HG03558 (cell line): Measurements from ENCODE around the gene ZCCHC24.

Experiments used
- ATAC-seq: cut with Tn5 transposase; IDR thresholded peaks from one replicate; pipeline ENCODE4 v1.9.1; 2021; ENCODE audit warnings: moderate number of reproducible peaks; ENCODE audit not compliant: unreplicated experiment; ENCODE audit errors: extremely low read depth

ZCCHC24 gene

DNA sequence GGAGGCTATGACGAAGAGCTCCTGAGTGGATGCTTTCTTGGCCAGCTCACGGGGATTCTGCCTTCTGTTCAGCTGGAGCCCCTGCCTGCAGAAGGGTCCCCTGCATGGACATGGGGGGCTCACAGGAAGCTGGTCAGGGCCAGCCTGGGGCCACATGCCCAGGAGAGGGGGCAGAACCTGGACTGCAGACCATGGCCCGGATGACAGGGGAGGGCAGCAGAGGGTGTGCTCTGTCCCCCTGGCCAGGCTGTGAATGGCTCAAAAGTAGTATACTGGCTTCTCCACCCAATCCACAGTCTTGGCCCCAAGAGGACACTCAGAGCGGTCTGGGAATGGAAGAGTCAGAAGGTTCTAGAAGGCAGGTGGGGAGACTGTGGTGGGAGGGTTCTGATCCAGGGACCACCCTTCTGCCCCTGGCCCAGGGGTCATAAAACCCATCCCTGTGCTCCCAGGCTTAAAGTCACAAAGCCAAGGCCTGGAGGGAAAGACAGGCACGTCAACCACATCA, 57.9 kb downstream of the ZCCHC24 start:
- ATAC-seq, result no peak

- ATAC-seq, result no peak
Observed at GRCh38 chr10:79386637-79387465, 58.6 kb downstream of the ZCCHC24 start.

DNA sequence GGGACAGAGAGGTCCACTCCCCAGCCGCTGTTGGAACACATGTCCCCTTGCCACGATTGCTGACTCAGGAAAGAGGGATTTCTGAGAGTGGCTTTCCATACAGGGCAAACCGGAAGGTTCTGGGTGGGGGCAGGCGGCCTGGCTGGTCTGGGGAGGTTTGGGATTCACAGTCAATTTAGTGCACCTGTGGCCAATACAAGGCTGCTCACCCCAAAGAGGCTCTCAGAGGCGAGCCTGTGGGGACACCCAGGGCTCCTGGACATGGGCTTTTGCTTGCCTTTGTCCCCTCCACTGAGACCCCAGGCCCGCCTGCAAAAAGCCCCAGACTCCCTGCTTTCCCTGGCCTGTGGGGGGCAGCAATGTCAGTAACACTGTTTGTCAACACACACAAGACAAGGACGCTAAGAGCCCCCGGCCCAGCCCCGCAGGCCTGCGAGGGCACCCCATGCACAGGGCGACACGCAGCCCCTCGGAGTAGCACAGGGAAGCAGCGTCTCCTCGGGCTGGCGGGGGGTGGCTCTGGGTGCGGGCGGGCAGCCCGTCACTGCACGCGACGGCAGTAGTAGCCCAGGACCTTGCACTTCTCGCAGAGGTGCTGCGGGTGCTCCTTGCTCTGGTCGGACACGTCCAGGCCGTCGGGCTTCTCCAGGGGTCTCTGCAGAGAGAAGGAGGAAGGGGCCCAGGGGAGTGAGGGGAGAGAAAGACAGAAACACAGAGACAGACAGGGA, 59.5 kb downstream of the ZCCHC24 start:
- ATAC-seq, result no peak

DNA sequence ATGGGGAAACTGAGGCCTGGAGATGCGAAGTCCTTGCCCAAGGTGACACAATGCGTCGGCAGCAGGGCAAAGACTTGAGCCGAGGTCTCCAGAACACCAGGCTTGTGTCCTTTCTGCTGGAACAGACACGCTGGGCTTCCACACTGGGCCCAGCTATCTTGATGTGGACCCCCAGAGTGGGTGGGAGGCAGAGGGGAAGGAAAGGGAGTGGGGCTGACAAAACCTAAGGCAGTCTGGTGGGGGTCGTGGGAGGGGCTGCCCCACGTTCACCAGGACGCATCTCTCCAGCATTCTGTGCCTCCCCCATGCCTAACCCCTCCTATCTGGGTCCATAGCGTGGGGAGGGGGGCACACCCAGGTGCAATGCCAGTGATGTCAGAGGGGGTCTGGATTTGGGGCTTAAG, 60.0 kb downstream of the ZCCHC24 start:
- ATAC-seq, result no peak

GRCh38 chr10:79384773-79385391, 60.5 kb downstream of the ZCCHC24 start:
- no peak for ATAC-seq

DNA sequence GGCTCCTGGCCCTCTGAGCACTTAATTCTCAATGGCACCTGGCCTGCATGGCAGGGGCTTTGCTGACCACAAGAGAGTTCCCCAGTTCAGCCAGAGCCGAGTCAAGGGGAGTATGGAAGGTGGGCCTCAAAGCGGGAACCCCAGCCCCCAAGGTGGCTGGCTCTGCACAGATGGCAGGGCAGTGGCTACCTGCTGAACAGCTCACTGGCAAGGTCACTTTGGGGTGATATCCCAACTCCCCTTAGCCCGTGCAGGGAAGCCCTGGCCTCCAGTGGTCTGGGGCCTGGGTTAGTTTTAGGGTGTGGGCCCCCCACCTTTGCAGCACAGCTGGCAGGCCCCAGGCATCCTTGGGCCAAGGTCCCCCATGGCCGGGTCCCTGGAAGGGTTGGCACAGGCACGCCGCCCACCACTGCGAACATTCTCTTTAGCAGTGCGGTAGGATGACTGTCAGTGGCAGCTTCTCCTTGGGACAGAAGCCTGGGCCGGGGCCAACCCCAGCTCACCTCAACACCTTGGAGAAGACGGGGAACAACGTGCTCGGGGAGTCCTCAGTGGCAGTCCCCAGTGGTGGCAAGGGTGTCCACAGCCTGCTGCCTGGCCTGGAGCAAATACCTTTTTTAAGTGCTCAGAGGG, 61.3 kb downstream of the ZCCHC24 start:
- ATAC-seq, result no peak

DNA sequence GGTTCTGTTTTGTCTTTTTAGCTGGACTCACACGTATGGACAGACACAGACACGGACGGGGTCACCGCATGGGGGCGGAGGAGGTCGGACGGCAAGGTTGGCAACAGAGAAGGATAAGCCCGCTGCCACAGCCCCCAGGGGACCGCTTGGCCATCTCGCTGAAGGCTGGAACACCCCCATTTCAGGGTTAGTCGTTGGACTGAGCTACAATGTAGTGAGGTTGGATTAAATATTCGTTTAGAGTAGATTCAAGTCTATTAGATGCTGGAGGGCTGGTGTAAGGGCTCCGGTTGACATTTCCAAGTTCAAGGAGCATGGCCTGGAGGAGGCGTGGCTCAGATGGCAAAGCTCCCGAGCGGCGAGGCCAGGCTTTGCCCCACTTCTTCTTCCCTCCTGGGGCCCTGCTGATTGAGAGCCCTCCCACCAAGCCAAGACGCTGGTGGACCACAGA, 62.9 kb downstream of the ZCCHC24 start:
- ATAC-seq, result no peak

- no peak for ATAC-seq
Observed at GRCh38 chr10:79381804-79382221, 63.6 kb downstream of the ZCCHC24 start.

GRCh38 chr10:79380946-79381721, 64.3 kb downstream of the ZCCHC24 start:
- ATAC-seq, result no peak

- ATAC-seq, result no peak
Observed at GRCh38 chr10:79380125-79380945, 65.1 kb downstream of the ZCCHC24 start.

- no peak for ATAC-seq
Observed at GRCh38 chr10:79379512-79380124, 65.8 kb downstream of the ZCCHC24 start.

DNA sequence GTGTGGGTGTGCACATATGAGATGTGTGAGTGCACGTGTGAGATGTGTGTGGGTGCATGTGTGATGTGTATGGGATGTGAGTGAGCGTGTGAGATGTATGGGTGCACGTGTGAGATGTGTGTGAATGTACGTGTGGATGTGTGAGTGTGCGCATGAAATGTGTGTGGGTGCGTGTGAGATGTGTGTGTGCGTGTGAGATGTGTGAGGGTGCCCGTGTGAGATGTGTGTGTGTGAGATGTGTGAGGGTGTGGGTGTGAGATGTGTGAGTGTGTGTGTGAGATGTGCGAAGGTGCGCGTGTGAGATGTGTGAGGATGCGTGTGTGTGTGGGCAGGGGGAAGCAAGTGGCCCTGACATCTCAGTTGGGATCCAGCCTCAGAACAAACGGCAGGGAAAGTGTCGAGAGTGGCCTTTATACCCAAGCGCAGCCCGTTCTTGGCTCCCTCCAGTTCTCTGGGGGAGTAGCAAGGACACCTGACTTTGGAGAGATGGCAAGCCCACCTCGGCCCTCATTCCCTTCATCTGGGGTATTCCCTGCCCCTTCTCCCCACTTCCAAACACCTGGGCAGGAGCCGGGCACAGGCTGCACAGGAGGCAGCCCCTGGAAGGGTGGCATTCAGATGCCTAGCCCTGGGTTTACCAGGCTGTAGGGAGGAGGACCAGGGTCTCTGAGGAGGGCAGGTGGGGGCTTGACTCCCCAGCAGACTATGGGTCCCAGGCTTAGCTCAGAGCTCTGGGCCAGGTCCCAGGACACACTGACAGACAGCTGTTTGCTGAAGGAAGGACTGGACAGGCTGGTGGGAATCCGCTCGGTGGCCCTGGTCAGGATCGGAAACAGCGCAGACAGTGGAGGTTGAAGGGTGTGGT, 66.5 kb downstream of the ZCCHC24 start:
- ATAC-seq, result no peak

GRCh38 chr10:79378383-79378646, 67.1 kb downstream of the ZCCHC24 start:
- no peak for ATAC-seq

- no peak for ATAC-seq
Observed at GRCh38 chr10:79377557-79378382, 67.7 kb downstream of the ZCCHC24 start.

GRCh38 chr10:79376751-79377556, 68.5 kb downstream of the ZCCHC24 start:
- ATAC-seq, result no peak

- no peak for ATAC-seq
Observed at GRCh38 chr10:79376078-79376628, 69.3 kb downstream of the ZCCHC24 start.
